ENCODE measurements around the gene ABHD15.

DNA sequence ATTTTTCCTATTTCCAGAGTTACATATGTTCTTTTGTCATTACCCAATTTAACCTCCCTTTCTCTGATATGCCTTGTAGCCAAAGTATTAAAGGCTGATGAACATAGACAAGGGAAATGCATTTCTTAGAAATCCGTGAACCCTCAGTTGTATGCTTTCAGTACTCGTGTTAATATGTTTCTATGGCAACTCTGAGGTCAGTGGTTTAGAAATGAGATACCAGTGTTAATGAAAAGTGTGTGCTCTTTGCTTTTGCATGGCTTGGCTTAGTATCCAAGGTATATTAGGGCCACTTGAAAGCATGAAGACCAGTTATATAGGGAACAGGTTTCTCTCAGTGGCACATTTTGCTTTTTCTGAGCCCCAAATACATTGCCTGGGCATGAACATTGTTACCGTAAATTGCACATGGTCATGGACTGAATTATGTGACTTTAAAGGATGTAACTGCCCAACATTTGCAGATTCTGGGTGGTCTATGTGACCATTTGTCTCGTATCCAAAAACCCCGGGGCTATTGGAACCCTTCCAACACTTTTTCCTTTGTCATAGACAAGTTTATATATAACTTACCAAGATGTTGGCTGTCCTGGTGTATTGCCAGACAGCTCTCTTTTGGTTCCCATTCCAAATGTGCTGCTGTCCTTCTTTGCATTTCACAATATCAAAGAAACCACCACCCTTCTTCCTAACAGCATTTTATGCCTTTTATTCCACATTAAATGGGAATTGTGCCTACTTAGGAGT is 17.5 kb downstream of the ABHD15 start:
- TF ChIP-seq, protein P1, sequence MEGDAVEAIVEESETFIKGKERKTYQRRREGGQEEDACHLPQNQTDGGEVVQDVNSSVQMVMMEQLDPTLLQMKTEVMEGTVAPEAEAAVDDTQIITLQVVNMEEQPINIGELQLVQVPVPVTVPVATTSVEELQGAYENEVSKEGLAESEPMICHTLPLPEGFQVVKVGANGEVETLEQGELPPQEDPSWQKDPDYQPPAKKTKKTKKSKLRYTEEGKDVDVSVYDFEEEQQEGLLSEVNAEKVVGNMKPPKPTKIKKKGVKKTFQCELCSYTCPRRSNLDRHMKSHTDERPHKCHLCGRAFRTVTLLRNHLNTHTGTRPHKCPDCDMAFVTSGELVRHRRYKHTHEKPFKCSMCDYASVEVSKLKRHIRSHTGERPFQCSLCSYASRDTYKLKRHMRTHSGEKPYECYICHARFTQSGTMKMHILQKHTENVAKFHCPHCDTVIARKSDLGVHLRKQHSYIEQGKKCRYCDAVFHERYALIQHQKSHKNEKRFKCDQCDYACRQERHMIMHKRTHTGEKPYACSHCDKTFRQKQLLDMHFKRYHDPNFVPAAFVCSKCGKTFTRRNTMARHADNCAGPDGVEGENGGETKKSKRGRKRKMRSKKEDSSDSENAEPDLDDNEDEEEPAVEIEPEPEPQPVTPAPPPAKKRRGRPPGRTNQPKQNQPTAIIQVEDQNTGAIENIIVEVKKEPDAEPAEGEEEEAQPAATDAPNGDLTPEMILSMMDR (IDR thresholded peaks at IDR 0.05) = no peak
- TF ChIP-seq POLR2A (IDR thresholded peaks at IDR 0.05) = no peak

Data from right lobe of liver (tissue), 4 donors.